Psoas muscle (tissue), 8 donors: Measurements from ENCODE around the gene ZNF341. TPM values are rescaled to one million over a fixed set of nuclear protein-coding genes. Genes with fewer than 3 reads are reported as not detected.

Experiments used
- ATAC-seq, 4 donors: fragments of 200-7000 bp; cut with Tn5 transposase; one replicate each; pipeline ENCODE4 v1.9.1; 2020; ENCODE audit warnings: moderate library complexity in 3 of 4, mild to moderate bottlenecking in 2 of 4
- DNase-seq, 2 donors: peaks; one replicate each; pipeline ENCODE4 v3.0.0-alpha.2; 2020
- H3K27ac ChIP-seq: fragments of 200-600 bp; one replicate; pipeline ENCODE4 v1.8.0; 2022
- H3K27me3 ChIP-seq, 3 donors: fragments of 200-600 bp in 1 of 3; one replicate each; pipeline versions ENCODE4 v1.6.1 to v1.8.0; 2013 to 2022; ENCODE audit warnings: low read length in 2 of 3, mild to moderate bottlenecking in 2 of 3, moderate library complexity in 1 of 3; ENCODE audit not compliant: insufficient read depth in 3 of 3
- H3K36me3 ChIP-seq, 2 donors: fragments of 200-600 bp in 1 of 2; one replicate each; pipeline versions ENCODE4 v1.6.1 to v1.8.0; 2013 to 2022; ENCODE audit warnings: low read depth in 1 of 2, mild to moderate bottlenecking in 1 of 2, moderate library complexity in 1 of 2; ENCODE audit not compliant: insufficient read depth in 1 of 2
- H3K4me1 ChIP-seq: fragments of 200-600 bp; one replicate; pipeline ENCODE4 v1.8.0; 2022
- H3K4me3 ChIP-seq: fragments of 200-600 bp; one replicate; pipeline ENCODE4 v1.8.0; 2022; ENCODE audit warnings: mild to moderate bottlenecking
- H3K9me3 ChIP-seq: fragments of 200-600 bp; one replicate; pipeline ENCODE4 v1.8.0; 2022
- WGBS, 3 donors: extraction: QIAGEN DNeasy Blood & Tissue Kit; methylation state at CpG; one replicate each; pipeline versions ENCODE4 v1.1.6 to v1.1.7; 2013; 5-methylcytosine and 5-hydroxymethylcytosine counted together
- intact Hi-C, 2 donors: fragments of 100-400 bp; cut with DNase I; formaldehyde crosslinking; loops; one replicate each; pipeline versions ENCODE4 v1.11.0 to v1.14.2; 2022
- polyA plus RNA-seq, 3 donors: library from polyadenylated mRNA; stranded (reverse); fragments of 200-250 nt; gene quantifications; one replicate each; pipeline ENCODE4 v1.2.3, GENCODE V29; 2013
- total RNA-seq, 4 donors: library from RNA; stranded (reverse); fragmentation: NEBNext Ultra II Directional in 2 of 4; extraction: Animal tissue kit (Norgen Biotek cat#: 25700) in 2 of 4; gene quantifications; one replicate each; pipeline versions ENCODE4 v1.2.1 to v1.2.4, GENCODE V29; 2021 to 2023
- TF ChIP-seq, protein P1 (sequence below): fragments of 200-600 bp; IDR thresholded peaks from one replicate; pipeline ENCODE4 v1.8.0; 2022; ENCODE audit warnings: antibody characterized with exemption
- donor health status: healthy with polysubstance abuse.
- donor health status: DM: no; HTN: no; CAD: no; lungs with moderate emphysema.
- donor health status: Bipolar disorder and iron deficiency.
- donor health status: healthy.
- donor health status: DM: yes; HTN: yes; CAD: no.
- donor health status: DM: no; HTN: no; CAD: no.
- donor health status: DM: no; HTN: no; CAD: no.
- donor health status: DM: yes; HTN: yes; CAD: no.

Gene ZNF341
- total and polyA plus RNA-seq, 7 donors = 1.3 to 3.0 (median 1.5) TPM

- 95 to 100% (median 96%) methylated on average over 1 of the region's 1 CpG for WGBS, 3 donors
- TF ChIP-seq, protein P1, sequence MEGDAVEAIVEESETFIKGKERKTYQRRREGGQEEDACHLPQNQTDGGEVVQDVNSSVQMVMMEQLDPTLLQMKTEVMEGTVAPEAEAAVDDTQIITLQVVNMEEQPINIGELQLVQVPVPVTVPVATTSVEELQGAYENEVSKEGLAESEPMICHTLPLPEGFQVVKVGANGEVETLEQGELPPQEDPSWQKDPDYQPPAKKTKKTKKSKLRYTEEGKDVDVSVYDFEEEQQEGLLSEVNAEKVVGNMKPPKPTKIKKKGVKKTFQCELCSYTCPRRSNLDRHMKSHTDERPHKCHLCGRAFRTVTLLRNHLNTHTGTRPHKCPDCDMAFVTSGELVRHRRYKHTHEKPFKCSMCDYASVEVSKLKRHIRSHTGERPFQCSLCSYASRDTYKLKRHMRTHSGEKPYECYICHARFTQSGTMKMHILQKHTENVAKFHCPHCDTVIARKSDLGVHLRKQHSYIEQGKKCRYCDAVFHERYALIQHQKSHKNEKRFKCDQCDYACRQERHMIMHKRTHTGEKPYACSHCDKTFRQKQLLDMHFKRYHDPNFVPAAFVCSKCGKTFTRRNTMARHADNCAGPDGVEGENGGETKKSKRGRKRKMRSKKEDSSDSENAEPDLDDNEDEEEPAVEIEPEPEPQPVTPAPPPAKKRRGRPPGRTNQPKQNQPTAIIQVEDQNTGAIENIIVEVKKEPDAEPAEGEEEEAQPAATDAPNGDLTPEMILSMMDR = no peak
- Histone ChIP-seq H3K4me1 (no peaks in the 10 kb centered on the region), H3K27ac (no peak overlapping the region), H3K36me3 (peaks cover 0 to 6% of the 10 kb centered on the region in 2 donors), H3K27me3 (no peaks in the 10 kb centered on the region), H3K9me3 (peaks cover 18% of the 10 kb centered on the region), H3K4me3 (no peak overlapping the region)
- ATAC-seq (no peak), DNase-seq (no peak)
- intact Hi-C loops = no loop called here
These were observed 8.4 kb downstream of the ZNF341 start for GRCh38 chr20:33740189-33740588.

- H3K27ac ChIP-seq = no peak overlapping the region
- TF ChIP-seq, protein P1 = no peak
- no peak overlapping the region for H3K4me3 ChIP-seq
- no peaks in the 10 kb centered on the region for H3K4me1 ChIP-seq
- peaks cover 3 to 14% of the 10 kb centered on the region in 2 donors for H3K36me3 ChIP-seq
- H3K27me3 ChIP-seq = no peaks in the 10 kb centered on the region
- WGBS, 3 donors = 79 to 93% (median 90%) methylated on average over 3 of the region's 3 CpGs
- no peaks in the 10 kb centered on the region for H3K9me3 ChIP-seq
- no peak for ATAC-seq
- no peak for DNase-seq
- intact Hi-C loops = no loop called here
These were observed 12.4 kb downstream of the ZNF341 start for GRCh38 chr20:33744181-33744580.

- TF ChIP-seq, protein P1 = no peak
- H3K36me3 ChIP-seq = peaks cover 3 to 20% of the 10 kb centered on the region in 2 donors
- H3K9me3 ChIP-seq = no peaks in the 10 kb centered on the region
- intact Hi-C loops = no loop called here
- WGBS, 3 donors = 91 to 93% (median 92%) methylated on average over 14 of the region's 14 CpGs
- no peaks in the 10 kb centered on the region for H3K4me1 ChIP-seq
- no peak for DNase-seq
- no peaks in the 10 kb centered on the region for H3K27me3 ChIP-seq
- H3K4me3 ChIP-seq = no peak overlapping the region
- no peak overlapping the region for H3K27ac ChIP-seq
- no peak for ATAC-seq
These were observed 13.1 kb downstream of the ZNF341 start for GRCh38 chr20:33744773-33745385.

GRCh38 chr20:33746325-33746998 is 14.7 kb downstream of the ZNF341 start:
- TF ChIP-seq, protein P1 = no peak
- H3K27ac ChIP-seq = no peak overlapping the region
- peaks cover 3 to 35% of the 10 kb centered on the region in 2 donors for H3K36me3 ChIP-seq
- ATAC-seq (no peak), DNase-seq (no peak)
- WGBS, 3 donors = 90 to 94% (median 91%) methylated on average over 12 of the region's 12 CpGs
- no peaks in the 10 kb centered on the region for H3K9me3 ChIP-seq
- intact Hi-C loops = no loop called here
- no peaks in the 10 kb centered on the region for H3K4me1 ChIP-seq
- no peaks in the 10 kb centered on the region for H3K27me3 ChIP-seq
- H3K4me3 ChIP-seq = no peak overlapping the region
